ENCODE data around the gene RAI1. TPM values are rescaled to one million over a fixed set of nuclear protein-coding genes. Genes with fewer than 3 reads are reported as not detected.

Gene RAI1
- total and polyA plus RNA-seq, 2 of the 13 experiments (the other 11 are each of a cell fraction or from before 2014, with no cell fraction given): 3.4 to 5.2 TPM

GRCh38 chr17:17806611-17807274, 125.5 kb downstream of the RAI1 start (continued):
- TF ChIP-seq HIC2 (CRISPR knock-in tag; IDR thresholded peaks at IDR 0.05; ENCODE audit: low read depth) (peak; percentile 46; the same call in 1 of the 2 replicates), RCOR2 (CRISPR knock-in tag; IDR thresholded peaks at IDR 0.05) (0 out of 2 replicates have a peak, but pooled peaks have one; percentile 35), ZNF703 (CRISPR knock-in tag; IDR thresholded peaks at IDR 0.05; ENCODE audit: borderline replicate concordance) (no peak), REPIN1 (CRISPR knock-in tag; IDR thresholded peaks at IDR 0.05; ENCODE audit: borderline replicate concordance, low read depth) (peak; percentile 68; the same call in 1 of the 2 replicates), NR1H2 (CRISPR knock-in tag; IDR thresholded peaks at IDR 0.05; ENCODE audit: borderline replicate concordance, low read depth) (no peak), THRA (CRISPR knock-in tag; IDR thresholded peaks at IDR 0.05; ENCODE audit: borderline replicate concordance) (peak; percentile 94; the same call in 1 of the 2 replicates), NR2F1 (CRISPR knock-in tag; IDR thresholded peaks at IDR 0.05) (peak in 1 of 2 experiments; percentile 31; a peak in 1 of 4 replicates), NONO (IDR thresholded peaks at IDR 0.05) (no peak), NONO (CRISPR knock-in tag; conservative IDR thresholded peaks at IDR 0.05) (peak; percentile 64), BCL3 (CRISPR knock-in tag; IDR thresholded peaks at IDR 0.05) (peak; percentile 25; the same call in 1 of the 2 replicates), SALL1 (CRISPR knock-in tag; IDR thresholded peaks at IDR 0.05) (peak; percentile 69), NR2F6 (IDR thresholded peaks at IDR 0.05) (peak; percentile 52; the same call in 1 of the 2 replicates), NR2F6 (CRISPR knock-in tag; IDR thresholded peaks at IDR 0.05) (peak; percentile 82), KDM1A (CRISPR knock-in tag; IDR thresholded peaks at IDR 0.05) (0 out of 2 replicates have a peak, but pooled peaks have one; percentile 34), PAXIP1 (CRISPR knock-in tag; conservative IDR thresholded peaks at IDR 0.05) (peak; percentile 77), JUND (CRISPR knock-in tag; IDR thresholded peaks at IDR 0.05) (no peak), HNRNPLL (IDR thresholded peaks at IDR 0.05; ENCODE audit: low read depth, low read length, poor library complexity, severe bottlenecking) (peak; percentile 30), RARA (CRISPR knock-in tag; IDR thresholded peaks at IDR 0.05) (peak; percentile 50), ZMYM4 (CRISPR knock-in tag; IDR thresholded peaks at IDR 0.05) (peak; percentile 56; the same call in 1 of the 2 replicates), ZNF263 (CRISPR knock-in tag; IDR thresholded peaks at IDR 0.05) (no peak)

Data from HepG2 (cell line).